Cerebellar nuclear complex (tissue), 1 donor: ENCODE data around the gene TSPAN18.
"Not testable (repeated sequence)": the region's sequence is repeated elsewhere in the genome, so short reads cannot be mapped to it uniquely, and the experiment has no call there.

Experiments
- DNase-seq, 2 experiments: peaks; one replicate each; lab custom pipeline; 2025; lab: John Stamatoyannopoulos, UW

Gene TSPAN18

DNA sequence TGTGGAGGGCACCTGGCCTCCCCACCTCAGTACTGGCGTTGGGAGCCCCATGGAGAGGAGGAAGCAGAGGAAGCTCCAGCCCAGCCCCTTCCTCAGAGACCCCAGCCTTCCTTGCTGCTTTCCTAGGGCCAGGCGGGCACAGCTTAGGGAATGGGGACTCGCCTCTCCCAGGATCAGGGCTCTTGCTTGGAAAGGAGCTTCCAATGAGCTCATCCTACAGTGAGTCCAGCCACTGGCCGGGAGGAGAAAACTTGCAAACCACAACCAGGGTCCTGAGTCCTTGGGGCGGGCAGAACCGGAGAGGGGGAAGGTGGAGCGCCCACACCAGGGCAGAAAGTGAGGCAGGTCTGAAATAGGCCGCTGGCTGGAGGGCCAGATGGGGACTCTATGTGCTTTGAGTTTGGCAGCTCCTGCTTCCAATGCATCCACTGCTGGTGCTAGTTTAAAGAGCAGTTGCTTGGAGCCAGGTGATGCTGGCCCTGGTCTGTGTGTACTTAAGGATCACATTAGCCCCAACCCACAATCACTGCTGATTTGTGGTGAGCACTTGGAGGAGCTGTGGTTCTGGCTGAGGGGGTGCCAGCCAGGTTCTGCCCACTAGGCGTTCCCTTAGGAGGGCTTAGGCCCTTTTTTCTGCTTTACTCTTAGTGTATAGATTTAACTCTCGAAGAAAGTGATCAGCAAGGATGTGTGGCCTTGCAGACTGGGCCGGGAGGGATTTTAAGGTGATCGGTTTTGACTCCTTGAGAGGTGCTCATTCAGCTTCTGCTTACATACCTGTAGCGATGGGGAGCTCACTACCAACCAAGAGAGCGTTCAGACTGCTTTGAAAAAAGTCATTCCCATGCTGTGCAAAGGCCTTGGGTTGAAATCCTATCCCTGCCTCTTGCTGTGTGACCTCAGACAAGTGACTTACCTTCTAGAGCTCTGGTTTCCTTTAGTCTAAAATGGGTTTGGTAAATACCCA, 142.0 kb downstream of the TSPAN18 start:
- DNase-seq: no peak

DNA sequence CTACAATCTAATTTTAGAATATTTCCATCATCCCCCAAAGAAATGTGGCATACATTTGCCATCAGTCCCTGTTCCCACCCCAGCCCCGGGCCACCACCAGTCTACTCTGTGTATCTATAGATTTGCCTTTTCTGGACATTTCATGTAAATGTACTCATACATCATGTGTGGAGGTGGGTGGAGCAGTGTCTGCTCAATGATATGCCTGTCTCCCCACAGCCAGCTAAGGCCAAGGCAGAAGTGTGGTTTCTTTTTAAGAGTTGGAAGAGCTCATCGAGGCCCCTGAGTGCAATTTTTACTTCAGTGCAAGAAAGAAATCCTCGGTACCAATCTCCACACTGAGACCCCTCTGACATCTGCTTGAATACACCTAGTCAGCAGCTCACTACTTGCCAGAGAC, 143.4 kb downstream of the TSPAN18 start:
- DNase-seq: no peak

DNA sequence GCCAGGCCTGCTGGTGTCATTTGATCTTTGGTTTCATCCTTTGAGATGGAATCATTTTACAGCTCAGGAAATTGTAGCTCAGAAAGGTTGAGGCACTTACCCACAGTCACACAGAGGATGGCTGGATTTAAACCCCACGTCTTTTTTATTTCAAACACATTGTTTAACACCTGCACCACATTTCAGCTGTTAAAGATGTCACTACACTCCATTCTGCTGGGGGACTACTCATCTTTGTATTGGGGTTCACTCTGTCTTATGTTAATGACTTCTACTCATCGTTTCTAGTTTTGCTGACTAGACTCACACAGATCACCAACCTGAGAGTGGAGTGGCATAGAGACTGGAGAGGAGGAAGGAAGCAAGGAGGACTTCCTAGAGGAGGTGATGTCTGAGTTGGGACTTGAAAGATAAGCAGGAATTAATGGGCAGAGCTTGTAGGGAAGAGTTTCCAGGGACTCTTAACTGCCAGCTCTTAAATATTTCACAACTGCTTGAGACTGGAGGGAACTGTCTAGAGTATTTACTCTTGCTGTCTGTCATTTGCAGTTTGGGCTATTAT, 143.9 kb downstream of the TSPAN18 start:
- no peak for DNase-seq

DNA sequence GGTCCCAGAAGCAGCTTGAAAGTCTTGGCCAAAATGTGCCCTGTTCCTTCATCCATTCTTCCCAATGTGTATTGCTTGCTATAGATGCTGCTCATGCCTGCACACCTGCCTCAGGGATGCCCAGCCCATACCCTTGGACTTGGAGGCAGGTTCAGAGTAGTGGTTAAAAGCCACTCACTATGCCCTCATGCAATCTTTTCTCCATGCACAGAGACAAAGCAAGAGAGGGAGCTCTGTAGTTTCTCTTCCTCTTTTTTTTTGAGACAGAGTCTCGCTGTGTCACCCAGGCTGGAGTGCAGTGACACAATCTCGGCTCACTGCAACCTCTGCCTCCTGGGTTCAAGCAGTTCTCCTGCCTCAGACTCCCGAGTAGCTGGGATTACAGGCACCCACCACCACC, 144.9 kb downstream of the TSPAN18 start:
- DNase-seq: not testable (repeated sequence)

DNA sequence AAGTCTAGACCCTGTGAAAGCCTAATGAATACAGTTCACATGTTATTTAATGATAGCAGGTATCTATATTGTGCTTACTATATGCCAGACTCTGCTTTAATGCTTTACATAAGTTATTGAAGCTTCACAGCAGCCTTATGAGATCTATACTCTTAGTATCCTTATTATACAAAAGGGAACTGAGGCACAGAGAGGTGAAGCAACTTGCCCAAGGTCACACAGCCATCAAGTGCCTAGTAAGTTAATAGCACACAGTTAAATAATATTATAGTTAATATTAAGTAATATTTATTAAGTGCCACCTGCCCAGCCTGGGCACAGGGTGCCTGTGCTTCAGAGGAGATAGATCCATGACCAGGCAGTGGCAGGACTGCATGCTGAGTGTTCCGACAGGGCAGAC, 145.8 kb downstream of the TSPAN18 start:
- DNase-seq: no peak

DNA sequence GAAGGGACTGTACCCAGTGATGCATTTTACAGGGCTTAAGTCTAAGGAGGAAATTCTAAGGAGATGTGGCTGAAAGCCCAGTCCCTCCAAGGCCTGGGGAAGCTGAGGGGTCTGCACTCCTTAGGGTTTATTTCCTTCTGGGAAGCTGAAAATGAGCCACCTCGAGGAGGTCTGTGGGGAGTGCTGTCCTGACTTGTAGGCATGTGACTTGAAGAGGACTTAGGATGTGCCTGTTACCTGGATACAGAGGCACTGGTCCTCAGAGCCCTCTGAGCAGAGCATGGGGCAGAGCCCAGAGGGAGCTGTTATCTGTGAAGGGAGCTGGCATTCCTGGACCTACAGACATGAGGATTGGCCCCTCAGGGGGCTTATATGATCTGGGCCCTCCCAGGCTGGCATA, 146.8 kb downstream of the TSPAN18 start:
- DNase-seq: no peak

DNA sequence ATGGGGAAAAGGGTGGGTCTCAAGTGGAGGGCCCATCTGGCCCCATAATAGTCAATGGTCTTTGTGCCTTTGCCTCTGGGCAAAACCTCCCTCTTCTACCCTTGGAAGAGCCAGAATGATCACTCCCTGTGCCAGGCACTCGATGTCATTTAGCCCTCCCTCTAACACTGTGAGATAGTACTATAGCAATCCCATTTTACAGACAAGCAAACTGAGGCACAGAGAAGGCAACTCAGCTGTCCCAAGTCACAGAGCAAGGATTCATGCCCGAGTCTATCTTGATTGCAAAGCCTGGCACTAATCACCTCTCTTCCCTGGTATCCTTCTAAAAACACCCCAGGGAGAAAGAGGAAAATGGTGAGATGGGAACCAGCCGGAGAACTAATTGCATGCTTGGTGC, 147.5 kb downstream of the TSPAN18 start:
- DNase-seq: no peak

DNA sequence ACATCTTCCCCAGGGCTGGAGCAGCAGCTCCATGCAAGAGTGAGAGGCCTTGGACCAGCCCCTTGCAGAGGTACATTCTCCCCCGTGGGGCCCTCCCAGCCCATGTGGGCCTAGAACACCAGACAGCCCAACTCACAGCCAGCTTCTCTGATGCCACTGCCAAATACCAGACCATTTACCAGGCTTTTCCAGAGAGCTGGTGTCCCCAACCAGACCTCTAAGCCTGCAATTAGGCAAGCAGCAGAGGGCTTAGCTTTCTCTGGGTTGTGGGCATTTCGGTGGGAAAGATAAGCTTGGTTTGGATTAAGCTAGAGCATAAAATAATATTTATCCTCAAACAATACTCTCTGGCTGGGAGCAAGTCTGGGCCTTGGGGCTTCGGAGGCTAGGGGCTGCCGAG, 148.3 kb downstream of the TSPAN18 start:
- no peak for DNase-seq

DNA sequence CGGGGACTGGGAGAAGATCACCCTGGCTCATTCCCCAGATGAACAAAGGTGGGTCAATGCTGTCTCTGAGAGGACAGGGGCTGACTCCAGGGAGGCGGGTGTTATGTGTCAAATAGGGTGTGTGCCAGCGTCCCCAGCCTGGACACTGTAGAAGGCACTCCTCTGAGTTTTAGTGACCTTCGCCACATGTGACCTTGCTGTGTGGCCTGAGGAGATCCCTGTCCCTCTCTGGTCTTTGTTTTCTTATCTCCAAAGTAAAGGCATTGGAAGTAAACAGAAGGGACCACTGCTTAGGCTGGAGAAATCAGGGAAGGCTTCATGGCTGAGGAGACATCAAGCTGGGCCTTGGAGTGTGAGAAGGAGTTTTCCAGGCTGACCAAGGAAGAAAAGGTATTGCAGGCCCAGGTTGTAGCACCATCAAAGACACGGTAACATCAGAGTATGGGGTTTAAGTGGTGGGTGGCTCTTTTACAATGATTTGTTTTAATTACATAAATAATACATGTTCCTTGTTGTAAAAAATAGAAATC, 149.5 kb downstream of the TSPAN18 start:
- no peak for DNase-seq

DNA sequence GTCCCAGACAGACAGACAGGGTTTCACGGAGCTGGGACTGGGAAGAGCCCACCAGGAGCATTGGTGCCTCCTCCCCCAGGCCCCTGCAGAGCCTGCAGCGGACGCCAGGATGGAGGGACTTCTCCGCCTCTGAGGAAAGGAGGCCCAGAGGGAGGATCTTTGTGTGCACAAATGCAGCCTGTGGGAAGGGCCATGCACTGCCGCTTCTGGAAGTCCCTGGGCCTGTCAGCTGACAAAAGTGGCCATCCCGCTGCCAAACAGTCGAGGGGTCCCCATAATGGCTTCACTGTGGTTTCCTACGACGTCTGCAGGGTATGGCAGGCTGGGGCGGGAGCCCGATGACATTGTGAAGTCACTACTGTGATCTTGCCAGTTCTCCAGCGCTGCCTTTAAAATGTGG, 150.1 kb downstream of the TSPAN18 start:
- DNase-seq: no peak

DNA sequence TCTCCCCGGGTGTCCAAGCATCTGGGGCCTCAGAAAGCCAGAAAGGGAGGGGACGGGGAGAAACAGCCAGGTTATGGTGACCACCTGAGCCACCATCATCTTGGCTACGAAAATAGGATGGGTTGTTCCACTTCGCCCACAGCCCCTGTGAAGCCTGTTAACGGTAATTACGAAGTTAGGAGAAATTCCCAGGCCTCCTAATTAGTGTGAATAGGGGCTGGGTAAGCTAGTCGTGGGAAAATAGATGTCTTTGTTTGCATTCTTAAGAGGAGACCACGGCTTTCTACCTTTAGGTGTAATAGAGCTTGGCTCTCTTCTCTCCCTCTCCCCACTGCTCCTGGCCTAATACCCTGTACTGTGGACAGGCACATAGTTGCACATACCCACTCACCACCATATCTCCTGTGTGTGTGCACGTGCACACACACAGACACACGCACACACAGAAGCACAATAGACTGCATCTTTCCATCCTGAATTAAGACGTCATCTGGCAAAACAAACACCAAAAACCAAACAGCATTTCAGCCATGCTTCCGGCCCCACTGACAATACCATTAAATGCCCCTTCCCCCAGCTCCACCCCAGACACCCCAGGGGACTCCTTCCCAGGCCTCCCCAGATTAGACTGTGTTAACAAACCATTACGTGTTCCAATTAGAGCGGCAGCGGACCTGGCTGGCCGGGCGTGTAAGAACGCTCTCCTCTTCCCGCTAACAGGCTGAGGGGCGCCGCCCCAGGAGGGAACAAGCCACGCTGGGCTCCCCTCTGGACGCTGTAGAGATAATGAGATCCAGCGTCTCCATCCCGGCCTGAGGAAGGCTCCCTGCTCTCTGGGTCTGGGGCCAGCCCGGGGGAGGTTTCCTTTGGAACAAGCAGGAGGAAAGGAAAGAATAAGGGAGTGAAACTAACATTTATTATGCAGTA, 151.1 kb downstream of the TSPAN18 start:
- no peak for DNase-seq

DNA sequence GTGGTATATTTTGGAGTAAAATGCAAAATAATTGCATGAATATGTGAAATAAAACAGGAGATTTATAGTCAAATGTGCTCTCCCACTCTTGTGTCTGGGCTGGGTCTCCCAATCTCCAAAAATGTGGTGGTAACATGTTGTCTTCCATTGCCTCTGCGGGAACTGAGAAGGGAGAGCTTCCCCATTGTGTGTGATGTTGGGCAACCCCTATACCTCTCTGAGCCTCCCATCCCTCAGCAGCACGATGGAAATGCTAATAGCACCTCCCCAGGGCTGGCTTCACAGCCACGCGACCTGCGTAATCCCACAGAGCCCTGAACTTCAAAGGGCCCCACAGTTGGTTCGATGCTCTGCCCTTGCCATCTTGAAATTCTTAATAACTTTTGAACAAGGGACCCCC, 151.9 kb downstream of the TSPAN18 start:
- no peak for DNase-seq

DNA sequence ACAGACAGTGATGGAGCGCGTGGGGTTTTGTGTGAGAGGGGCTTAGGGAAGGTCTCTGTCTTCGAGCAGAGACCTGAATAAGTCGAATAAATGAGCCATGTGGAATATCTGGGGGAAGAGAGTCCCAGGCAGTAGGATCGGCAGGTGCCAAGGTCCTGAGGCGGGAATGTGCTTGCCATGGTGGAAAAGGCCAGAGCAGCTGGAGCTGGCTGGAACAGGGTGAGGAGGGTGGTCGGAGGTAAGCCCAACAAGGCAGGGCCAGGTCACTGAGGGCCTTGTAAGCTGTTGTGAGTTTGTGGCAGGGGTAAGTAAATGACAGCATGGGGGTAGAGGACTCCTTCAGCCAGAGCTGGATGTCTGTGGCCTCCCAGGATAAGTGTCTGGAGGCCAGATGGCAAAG, 152.7 kb downstream of the TSPAN18 start:
- no peak for DNase-seq

DNA sequence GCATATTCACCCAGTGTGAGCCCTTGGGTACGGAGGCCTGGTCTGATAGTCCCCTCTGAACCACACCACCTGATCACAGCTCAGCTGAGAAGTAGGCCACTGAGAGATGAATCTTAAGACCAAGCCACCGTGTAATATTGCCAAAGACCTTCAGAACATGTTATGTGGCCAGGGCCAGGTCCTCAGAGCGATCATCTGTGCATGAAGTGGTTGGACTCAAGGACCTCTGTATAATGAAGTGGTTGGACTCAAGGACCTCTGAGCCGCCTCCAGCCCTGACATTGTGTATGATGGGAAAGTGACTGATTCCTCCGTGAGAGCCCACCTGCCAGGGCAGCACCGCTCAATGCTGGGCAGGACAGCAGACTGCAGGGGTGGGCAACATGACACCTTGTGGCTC, 153.7 kb downstream of the TSPAN18 start:
- no peak for DNase-seq

DNA sequence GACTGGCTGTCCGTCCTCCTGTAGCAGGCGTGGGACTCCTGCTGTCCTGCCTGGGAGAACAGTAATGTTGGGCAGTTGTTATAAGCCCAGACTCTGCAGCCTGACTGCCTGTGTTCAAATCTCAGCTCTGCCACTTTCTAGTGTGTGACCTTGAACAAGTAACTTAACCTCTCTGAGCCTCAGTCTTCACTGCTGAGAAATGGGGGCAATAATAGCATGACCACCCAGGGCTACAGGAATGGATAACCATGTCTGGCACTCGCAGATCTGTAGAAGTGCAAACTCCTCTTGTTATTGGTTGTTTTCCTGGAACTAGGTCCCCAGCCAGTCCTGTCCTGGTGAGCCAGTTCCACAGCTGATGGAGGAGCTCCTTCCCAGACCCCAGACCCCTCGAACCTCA, 154.2 kb downstream of the TSPAN18 start:
- DNase-seq: no peak

DNA sequence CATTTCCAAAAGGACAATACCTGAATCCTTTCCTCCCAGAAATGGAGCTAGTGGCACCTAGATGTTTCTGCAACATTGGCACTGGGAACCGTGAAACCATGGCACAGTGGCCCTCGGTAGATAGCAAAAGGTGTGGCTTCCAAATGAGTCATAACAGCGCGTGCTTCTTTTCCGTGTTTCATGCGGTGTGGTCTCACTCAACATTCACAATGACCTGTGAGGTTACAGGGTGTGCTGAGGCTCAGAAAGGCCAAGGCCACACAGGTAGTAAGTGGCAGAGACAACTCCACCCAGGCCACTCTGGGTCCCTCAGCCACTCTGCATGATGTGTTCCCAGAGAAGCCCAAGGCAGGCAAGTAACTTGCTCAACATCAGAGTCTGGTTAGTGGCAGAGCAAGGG, 156.5 kb downstream of the TSPAN18 start:
- DNase-seq: no peak

DNA sequence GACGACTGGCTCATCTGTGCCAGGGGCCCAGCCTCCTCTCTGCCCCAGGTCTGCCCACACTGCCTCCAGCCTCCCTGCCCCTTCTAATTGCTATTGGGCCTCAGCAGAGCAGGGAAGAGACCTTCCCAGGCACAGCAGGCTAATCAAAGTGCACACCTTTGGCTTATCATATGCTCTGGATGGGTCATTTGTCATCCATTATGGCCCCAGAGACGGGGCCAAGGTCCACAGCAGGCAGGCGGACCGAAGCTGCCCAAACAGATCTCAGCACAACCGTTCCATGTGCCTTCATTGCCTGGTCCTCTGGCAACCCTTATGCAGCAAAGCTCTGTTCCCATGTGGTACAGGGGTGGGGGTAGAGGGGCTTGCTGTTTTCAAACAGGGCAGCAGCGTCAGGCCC, 157.3 kb downstream of the TSPAN18 start:
- no peak for DNase-seq

DNA sequence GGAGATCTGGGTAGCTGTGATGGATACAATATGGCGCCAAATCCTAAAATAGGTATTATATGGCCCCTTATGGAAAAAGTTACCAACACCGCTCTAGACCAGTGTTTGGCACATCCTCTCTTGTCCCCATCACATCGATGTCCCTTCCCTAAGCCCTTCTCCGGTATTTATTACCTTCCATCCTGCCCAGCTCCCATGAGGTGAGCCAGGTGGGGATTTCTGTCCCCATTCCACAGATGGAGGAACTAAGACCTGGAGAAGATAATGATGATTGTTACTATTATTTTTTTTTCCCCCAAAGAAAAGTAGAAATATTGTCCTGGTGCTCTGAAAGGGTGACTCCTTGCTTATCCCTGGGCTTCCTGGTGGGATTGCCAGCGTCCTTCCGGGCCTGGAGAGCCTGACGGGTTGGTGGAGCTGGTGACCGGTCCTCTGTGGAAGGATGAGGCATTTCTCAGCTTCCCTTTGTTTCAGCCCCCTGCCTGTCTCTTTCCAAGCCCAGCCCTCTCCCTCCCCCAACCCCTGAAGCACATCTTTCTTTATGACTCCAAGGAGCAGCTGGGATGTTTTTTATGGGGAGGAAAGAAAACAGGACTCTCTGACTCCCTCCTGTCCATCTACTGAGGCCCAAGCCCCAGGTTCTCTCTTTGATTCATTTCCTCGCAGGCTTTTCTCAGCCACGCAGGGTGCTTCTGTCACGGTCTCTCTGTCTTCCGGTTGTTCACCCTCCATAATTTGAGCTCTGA, 158.5 kb downstream of the TSPAN18 start:
- no peak for DNase-seq

DNA sequence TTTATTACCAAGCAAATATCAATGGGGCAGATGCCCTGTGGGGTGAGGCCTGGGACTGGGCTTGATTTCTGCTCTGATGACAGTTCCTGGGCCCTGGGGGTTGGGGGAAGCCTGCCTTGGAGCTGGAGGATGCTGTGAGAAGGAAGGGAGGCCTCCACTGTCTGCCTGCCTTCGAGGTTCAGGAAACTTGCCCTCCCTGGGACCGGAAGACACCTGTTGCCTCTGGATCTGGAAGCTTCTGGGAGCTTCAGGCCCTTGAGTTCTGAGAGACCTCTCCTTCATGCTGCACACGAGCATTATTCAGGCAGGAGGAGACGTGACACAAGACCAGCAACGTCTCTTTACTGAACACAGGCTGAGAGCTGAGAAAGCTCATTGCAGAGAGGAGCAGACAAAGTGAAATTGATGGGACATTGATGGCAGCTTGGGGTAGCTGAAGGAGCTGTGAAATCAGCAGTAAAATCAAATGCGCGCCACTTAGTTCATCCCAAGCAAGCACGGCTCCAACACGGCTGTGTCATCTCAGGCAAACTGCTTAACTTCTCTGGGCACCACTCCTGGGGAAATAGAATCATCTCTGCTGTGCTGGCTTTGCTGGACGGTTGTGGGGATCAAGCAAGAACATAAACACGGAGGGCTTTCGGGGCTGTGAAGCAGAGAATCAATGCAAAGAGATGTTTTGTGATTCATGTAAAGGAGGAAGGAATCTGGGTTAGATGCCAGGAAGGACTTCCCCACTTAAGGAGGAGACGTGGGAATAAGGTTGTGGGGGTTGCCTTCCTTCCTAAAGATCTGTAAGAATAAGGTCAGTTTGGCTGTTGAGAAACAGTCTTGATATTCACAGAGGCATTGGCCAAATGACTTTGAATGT, 159.4 kb downstream of the TSPAN18 start:
- no peak for DNase-seq

DNA sequence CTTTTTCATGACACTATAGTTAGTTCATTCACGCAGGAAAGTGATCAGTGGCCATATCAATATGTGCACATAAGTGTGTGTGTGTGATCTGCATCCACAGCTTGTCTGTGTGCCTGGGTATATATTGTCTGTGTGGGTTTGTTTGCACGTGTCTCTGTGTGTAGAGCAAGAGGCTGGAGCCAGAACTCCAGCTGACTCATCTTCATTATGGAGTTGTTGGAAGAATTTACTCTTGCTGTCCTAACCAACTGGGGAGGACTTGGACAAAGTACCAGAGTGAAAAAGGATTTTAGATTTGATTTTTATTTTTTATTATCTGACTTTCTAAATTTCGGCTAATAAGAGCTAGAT, 160.0 kb downstream of the TSPAN18 start:
- DNase-seq: no peak

DNA sequence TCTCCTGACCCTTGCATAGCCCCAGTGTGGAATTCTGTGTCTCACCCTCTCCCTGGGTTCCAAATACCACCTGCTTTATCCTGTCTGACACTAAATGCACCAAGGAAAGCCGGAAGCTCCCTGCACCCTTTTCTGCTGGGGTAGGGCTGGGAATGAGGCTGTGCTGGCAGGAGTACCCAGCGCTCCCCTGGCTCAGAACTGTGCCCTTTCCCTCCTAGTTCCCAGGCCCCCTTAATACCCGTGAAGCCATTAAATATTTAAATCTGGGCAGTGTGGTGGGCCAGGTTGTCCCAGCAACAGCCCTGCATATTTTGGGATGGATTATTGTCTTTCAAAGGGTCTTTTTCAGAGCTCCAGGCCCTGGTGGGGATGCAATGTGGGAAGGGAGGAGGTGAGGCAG, 160.9 kb downstream of the TSPAN18 start:
- no peak for DNase-seq
